Fibroblast of skin of left biceps (primary cell): ENCODE results near the gene MAN2B2.

Experiments
- DNase-seq, 2 experiments: peaks; one replicate each; pipeline ENCODE4 v3.0.0-alpha.2; 2013; ENCODE audit warnings: low read depth in 2 of 2

The MAN2B2 gene

DNA sequence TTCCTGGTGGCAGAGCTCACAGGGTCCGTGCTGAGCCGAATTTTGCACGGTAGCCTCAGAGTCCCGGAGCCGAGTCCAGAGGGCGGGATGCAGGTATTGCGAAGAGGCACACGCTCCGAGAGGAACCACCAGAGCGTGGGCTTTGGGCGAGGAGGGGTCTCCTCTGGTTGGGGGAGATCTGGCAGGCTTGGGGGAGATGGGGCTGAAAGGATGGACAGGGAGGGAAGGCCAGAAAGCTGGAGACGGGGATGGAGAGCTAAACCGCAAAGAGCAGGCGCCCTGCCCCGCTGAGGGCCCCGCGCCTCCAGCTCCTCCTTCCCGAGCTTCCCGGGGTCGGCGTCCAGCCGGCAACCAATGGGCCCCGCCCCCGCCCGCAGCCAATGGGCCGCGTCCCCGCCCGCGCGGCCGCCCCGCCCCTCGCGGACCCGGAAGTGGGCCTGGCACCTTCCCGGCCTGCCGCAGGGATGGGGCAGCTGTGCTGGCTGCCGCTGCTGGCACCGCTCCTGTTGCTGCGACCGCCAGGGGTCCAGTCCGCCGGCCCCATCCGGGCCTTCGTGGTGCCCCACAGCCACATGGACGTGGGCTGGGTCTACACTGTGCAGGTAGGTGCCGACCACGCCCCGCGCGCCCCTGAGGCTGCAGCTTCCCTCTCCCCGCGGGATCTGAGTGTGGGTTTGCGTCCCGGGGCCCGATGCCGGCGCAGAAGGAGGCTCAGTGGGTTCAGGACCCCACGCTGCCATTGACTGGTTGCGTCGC lies at the start of gene MAN2B2:
MAN2B2 (plus strand) TSS at position 443 of the 756 bp plus-strand sequence; CDS start at position 465, 22 bp downstream.
- DNase-seq = peak; percentile 31 to 40

- no peak for DNase-seq
Measured at GRCh38 chr4:6525474-6525873, 49.5 kb upstream of the MAN2B2 start.

DNA sequence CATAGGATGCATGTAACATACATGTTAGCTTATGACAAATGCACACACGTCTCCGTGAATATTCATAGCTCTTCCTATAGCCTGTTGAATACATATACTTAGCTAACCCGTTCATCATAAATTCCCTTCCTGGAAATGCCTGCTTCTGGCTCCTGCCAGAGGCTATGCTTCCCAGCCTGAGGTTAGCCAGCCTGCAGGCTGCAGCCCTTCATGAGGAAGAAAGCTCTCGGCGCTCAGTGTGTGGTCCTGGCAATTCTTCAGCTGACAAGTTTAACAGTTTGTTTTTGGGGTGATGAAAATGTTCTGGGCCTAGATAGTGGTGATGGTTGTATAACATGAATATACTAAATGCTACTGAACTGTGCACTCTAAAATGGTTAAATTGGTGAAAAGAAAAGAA lies 48.8 kb upstream of the MAN2B2 start:
- no peak for DNase-seq

- no peak for DNase-seq
Measured at GRCh38 chr4:6526671-6527091, 48.3 kb upstream of the MAN2B2 start.

DNA sequence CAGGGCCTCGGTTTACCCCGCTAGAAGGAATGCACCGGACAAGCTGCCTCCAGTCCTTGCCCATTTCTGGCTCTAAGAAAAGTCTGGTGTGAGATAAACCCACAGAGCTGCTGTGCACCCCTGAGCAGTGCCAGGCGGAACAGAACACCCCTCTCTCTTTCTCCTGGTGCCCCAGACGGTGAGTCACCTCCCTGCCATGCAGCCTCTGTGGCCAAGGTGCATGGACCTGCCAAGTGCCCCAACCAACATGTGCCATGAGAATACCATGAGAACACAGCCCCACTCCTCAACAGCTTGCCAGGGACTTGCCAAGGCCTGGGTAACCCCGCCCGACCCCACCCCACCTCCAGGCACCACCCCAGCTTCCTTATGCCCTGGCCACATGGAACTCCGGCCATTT lies 47.7 kb upstream of the MAN2B2 start:
- no peak for DNase-seq

- DNase-seq = no peak
Measured at GRCh38 chr4:6527683-6528595, 47.0 kb upstream of the MAN2B2 start.

GRCh38 chr4:6529021-6529420 lies 46.0 kb upstream of the MAN2B2 start:
- no peak for DNase-seq

DNA sequence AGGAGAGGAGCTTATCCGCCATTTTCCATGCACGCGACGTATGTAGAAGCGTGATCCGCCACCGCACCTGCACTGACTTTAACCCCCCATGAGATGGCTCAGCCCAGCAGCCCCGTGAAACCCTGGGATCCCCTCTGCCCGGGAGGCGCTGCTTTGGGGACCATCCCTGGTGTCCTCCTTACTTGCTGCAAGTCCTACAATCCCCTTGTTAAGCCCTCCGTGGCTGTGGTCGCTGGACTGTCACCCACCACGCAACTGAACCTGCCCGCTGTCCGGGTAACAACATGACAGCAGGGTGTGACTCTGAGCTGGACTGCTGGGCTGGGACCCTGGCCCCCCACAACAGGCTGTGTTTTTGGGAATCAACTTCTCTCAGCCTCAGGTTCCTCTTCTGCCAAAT lies 44.7 kb upstream of the MAN2B2 start:
- DNase-seq = no peak

DNA sequence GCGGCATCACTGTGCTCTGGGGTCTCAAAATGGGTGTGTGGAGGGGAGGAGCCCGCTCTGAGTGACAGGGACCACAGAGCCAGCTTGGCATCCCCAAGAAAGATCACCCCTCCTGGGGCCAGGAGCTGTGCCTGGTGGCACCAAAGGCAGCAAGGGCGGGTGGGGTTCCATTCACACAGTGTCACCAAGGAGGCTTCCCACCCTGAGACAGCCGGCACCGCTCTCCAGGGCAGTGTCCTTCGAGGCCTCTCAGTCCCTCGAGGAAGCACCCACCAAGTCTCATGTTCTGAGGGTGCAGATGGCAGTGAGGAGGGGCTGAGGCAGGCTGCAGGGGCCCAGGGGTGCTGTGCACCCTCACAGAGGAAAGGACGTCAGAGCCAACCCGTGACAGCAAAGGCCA lies 44.0 kb upstream of the MAN2B2 start:
- DNase-seq = no peak

GRCh38 chr4:6532102-6532501 lies 42.9 kb upstream of the MAN2B2 start:
- no peak for DNase-seq

- no peak for DNase-seq
Measured at GRCh38 chr4:6532658-6533057, 42.3 kb upstream of the MAN2B2 start.

DNA sequence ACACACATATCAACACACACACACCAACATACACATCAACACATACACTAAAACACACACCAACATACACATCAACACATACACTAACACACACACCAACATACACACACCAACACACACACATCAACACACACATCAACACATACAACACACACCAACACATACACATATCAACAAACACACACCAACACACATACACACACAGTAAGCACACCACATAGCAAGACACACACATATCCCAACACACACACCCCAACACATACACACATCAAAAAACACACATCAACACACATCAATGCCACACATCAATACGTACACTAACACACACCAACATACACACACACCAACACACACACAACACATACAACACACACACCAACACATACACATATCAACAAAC lies 40.9 kb upstream of the MAN2B2 start:
- no peak for DNase-seq

DNA sequence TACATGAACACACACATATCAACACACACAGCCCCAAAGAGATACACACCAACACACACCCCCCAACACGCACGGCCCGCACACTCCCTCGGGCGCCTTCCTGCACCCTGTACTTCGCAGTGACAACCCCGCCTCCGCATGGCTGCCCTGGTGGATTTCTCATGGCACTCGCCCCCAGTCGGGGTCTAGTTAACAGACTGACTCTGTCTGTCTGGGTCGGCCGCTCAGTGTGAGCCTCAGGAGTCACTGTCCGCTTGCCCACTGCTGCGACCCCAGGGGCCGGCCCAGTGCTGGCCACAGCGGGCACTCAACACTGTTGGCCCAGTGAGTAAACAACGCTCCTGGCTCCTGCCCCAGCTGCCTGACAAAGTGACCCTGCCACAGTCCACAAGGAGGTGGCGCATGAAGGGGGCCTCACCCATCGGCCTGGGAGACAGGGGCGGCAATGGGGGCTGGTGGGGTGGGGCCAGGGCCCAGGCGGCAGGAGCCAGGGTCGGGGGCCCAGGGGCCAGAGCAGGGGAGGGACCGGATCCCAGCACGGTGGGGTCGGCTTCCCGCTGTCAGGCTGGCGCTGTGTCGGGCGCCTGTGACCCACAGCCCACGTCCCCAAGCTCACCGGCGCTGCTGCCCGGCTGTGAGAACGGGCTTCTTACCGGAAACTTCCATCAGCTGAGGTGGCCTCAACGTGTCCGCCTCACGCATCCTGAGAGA lies 40.2 kb upstream of the MAN2B2 start:
- no peak for DNase-seq

GRCh38 chr4:6535329-6535692 lies 39.7 kb upstream of the MAN2B2 start:
- DNase-seq = no peak

GRCh38 chr4:6535706-6536105 lies 39.3 kb upstream of the MAN2B2 start:
- DNase-seq = no peak

DNA sequence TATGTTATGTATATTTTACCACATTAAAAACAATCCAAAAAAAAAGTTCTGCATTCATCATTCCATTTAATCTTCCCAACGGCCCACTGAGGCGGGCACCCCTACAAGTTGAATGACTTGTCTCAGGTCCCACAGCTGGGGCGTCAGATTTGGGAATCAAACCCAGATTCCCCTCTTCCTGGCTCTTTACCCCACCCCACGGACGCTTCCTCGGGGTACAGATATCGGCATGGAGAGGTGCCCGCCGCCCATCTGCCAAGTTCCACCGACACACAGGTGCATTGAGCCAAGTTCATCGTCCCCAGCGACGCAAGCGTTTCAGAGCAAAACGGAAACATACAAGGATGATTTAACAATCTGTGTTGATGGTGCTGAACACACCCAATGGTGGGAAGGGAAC lies 36.9 kb upstream of the MAN2B2 start:
- DNase-seq = no peak

GRCh38 chr4:6538575-6538974 lies 36.4 kb upstream of the MAN2B2 start:
- no peak for DNase-seq

- DNase-seq = no peak
Measured at GRCh38 chr4:6539009-6539764, 35.8 kb upstream of the MAN2B2 start.

DNA sequence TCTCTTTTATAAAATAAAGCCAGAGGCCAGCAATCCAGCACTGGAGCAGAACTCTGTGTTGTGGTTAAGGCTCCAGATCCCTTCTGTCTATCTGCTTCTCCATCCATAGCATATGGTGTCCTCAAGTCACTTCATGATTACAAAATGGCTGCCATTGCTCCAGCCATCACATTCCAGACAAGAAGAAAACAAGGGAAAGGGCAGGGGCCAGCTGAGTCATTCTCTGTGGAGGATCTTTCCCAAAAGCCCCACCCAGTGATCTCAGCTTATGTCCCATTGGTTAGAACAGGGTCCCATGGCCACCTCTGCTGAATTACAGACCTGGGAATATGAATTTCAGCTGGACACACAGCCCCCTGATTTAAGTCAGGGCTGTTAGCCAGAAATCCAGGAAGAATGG lies 34.1 kb upstream of the MAN2B2 start:
- no peak for DNase-seq

- no peak for DNase-seq
Measured at GRCh38 chr4:6541789-6542188, 33.2 kb upstream of the MAN2B2 start.

DNA sequence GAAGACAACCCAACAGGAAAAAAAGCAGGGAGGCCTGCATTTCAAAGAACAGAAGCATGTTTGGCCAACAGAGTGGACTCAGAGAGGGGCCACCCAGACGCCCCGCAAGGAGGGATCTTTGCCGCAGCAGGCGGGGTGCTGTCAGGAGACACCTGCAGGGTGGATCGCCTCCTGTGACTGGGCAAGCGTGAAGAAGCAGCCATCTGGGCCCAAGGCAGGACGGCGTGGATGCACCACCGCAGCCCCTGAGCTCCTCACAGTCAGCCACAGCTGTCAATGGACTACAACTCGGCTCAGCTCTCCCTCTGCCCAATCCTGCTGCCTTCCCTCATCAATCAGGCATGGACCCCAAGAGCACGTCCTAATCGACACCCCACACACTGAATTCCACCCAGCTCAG lies 32.0 kb upstream of the MAN2B2 start:
- DNase-seq = no peak

DNA sequence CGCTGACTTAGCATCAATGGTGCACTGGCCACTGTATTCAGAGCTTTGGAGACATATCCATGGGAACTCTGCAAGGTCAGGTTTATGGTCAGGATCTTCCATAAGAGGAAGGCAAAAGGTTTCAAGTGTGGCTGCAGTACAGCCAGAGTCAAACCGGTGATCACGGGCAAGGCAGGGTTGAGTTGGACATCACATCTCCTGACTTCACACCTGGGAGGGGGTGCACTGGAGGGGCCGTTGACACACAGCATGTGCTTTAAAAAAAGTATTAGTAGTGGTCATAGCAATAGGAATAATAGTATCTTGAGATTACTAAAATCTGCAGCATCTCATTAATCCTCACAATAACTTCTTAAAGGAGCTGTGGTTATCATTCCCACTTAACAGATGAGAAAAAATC lies 28.9 kb upstream of the MAN2B2 start:
- DNase-seq = no peak
